Measurements from ENCODE around the gene RBM47. TPM values are rescaled to one million over a fixed set of nuclear protein-coding genes. Genes with fewer than 3 reads are reported as not detected.
A peak's percentile ranks its signal among the peaks of the same experiment; 100 is the strongest.

Gene RBM47
- total and polyA plus RNA-seq, 10 of the 15 experiments (the other 5 are each of a cell fraction or from before 2014, with no cell fraction given): 7.9 to 45.0 (median 28.7) TPM

- peak overlapping the region; percentile 99 for H3K9ac ChIP-seq (ENCODE audit: control insufficient read depth, insufficient read depth, low read length)
- CTCF ChIA-PET: interaction anchor here (0.9 to 4.5 kb wide), 4 partner anchors 27 to 90 kb away, joined by 3 to 22 read pairs (median 4); no protein-coding TSS in a partner anchor
- SMC1A ChIA-PET (ENCODE audit: uncharacterized antibody, unreplicated experiment): interaction anchor here (0.7 to 12.9 kb wide), 10 partner anchors 10 to 176 kb away, joined by 3 to 215 read pairs (median 9); no protein-coding TSS in a partner anchor
- no peaks in the 10 kb centered on the region for H3K27me3 ChIP-seq (replicated peaks in 1 of 2; ENCODE audit: control insufficient read depth in 2 of 2, insufficient read depth in 2 of 2, low read length in 1 of 2)
- BruUV-seq (replicated peaks): TSS peak; percentile 48
- H3K36me3 ChIP-seq (ENCODE audit: control insufficient read depth in 2 of 2, insufficient read depth in 2 of 2, low read length in 1 of 2): peaks cover 0 to 4% of the 10 kb centered on the region in 2 experiments; a peak in 3 of 4 replicates
- 0 out of 2 replicates have a peak, but pooled peaks have one; percentile 16 for TF ChIP-seq NBN (IDR thresholded peaks at IDR 0.05)
- TF ChIP-seq IRF5 (IDR thresholded peaks at IDR 0.05; ENCODE audit: borderline replicate concordance): no peak
- TF ChIP-seq MLLT1 (IDR thresholded peaks at IDR 0.05): 0 out of 2 replicates have a peak, but pooled peaks have one; percentile 23
- DNase-seq (ENCODE audit: low read depth, low spot score) (no peak), ATAC-seq (peak; percentile 6; the same call in 2 of the 3 replicates), FAIRE-seq (no peak)
- peaks cover 16% of the 10 kb centered on the region for H3K4me1 ChIP-seq (ENCODE audit: control insufficient read depth, insufficient read depth, low read length)
- 0% methylated on average over 6 of the region's 6 CpGs for WGBS (ENCODE audit: insufficient coverage, insufficient replicate concordance, low lambda C conversion rate, missing lambda C conversion rate)
- H3K79me2 ChIP-seq (ENCODE audit: control insufficient read depth, insufficient read depth, low read length): peaks cover 68% of the 10 kb centered on the region
- POLR2A ChIA-PET: interaction anchor here (0.5 to 7.0 kb wide), 8 partner anchors 8 to 420 kb away, joined by 3 to 80 read pairs (median 4); no protein-coding TSS in a partner anchor
- H3K4me2 ChIP-seq (ENCODE audit: control insufficient read depth, insufficient read depth): peak overlapping the region; percentile 77
- no peak overlapping the region for H2AFZ ChIP-seq (ENCODE audit: control insufficient read depth, low read depth, low read length)
- H3K4me3 ChIP-seq: peak overlapping the region; percentile 94
- in situ Hi-C loops (cut with MboI): no loop called here
- no peaks in the 10 kb centered on the region for H4K20me1 ChIP-seq (ENCODE audit: control insufficient read depth, insufficient read depth)
- RAD21 ChIA-PET (ENCODE audit: unreplicated experiment): interaction anchor here (0.6 to 8.5 kb wide), 10 partner anchors 28 to 303 kb away, joined by 3 to 82 read pairs (median 11); no protein-coding TSS in a partner anchor
- H3K27ac ChIP-seq (ENCODE audit: control insufficient read depth, insufficient read depth): peak overlapping the region; percentile 92
- no peaks in the 10 kb centered on the region for H3K9me3 ChIP-seq (replicated peaks; ENCODE audit: control insufficient read depth, insufficient read depth, low read length)
- intact Hi-C loops (cut with micrococcal nuclease; ENCODE audit: unreplicated experiment): loop anchor here (10.0 kb wide), 1 partner anchor 164 kb away; no protein-coding TSS in a partner anchor
Observed at GRCh38 chr4:40628888-40629287, 776 bp downstream of the RBM47 start.

Data from GM12878 (cell line).